ENCODE data around the gene HSD17B8. TPM values are rescaled to one million over a fixed set of nuclear protein-coding genes. Genes with fewer than 3 reads are reported as not detected.

Gene HSD17B8
- total RNA-seq, 1 experiment from 2014 or later, result 22.0 TPM

GRCh38 chr6:33166811-33167210 lies 37.6 kb upstream of the HSD17B8 start:
- DNase-seq (ENCODE audit: low read depth, low spot score), result no peak
- no peak overlapping the region for H3K9ac ChIP-seq (ENCODE audit: low read length)
- no peaks in the 10 kb centered on the region for H3K9me2 ChIP-seq (ENCODE audit: insufficient read depth)
- POLR2A ChIA-PET, result no interaction called here
- TF ChIP-seq EGR1 (IDR thresholded peaks at IDR 0.05; ENCODE audit: low read depth), result no peak
- no peak for TF ChIP-seq MAX (IDR thresholded peaks at IDR 0.05)
- CTCF ChIA-PET, result no interaction called here
- no peaks in the 10 kb centered on the region for H3K79me2 ChIP-seq (ENCODE audit: insufficient read depth, low read length)
- intact Hi-C loops (cut with micrococcal nuclease), result no loop called here
- H3K4me3 ChIP-seq (replicated peaks in 1 of 2; ENCODE audit: low read depth in 1 of 2, low read length in 2 of 2), result no peak overlapping the region
- H3K9me3 ChIP-seq (ENCODE audit: control insufficient read depth in 1 of 2, insufficient read depth in 1 of 2, low read depth in 1 of 2, low read length in 2 of 2), result no peaks in the 10 kb centered on the region
- no peak overlapping the region for H3K4me2 ChIP-seq (ENCODE audit: low read length)
- no peaks in the 10 kb centered on the region for H3K27me3 ChIP-seq (ENCODE audit: insufficient read depth, low read length)
- H3K4me1 ChIP-seq (ENCODE audit: control insufficient read depth in 1 of 2, insufficient read depth in 2 of 2, low read length in 2 of 2), result peaks cover 2 to 11% of the 10 kb centered on the region in 2 experiments; a peak in 3 of 4 replicates
- no TSS peak for BruUV-seq (replicated peaks)
- no peak overlapping the region for H3K27ac ChIP-seq (ENCODE audit: low read depth, low read length)
- RAD21 ChIA-PET (ENCODE audit: low non-redundant PET in 1 of 2, low total read pairs in 2 of 2, uncharacterized antibody in 2 of 2, unreplicated experiment in 2 of 2), result no interaction called here
- no peak for ATAC-seq
- H3K36me3 ChIP-seq (ENCODE audit: control insufficient read depth in 1 of 2, insufficient read depth in 2 of 2, low read length in 2 of 2), result no peaks in the 10 kb centered on the region
- no peak overlapping the region for H2AFZ ChIP-seq (ENCODE audit: low read depth, low read length, poor library complexity, severe bottlenecking)
- H4K20me1 ChIP-seq (ENCODE audit: insufficient read depth), result no peaks in the 10 kb centered on the region

DNA sequence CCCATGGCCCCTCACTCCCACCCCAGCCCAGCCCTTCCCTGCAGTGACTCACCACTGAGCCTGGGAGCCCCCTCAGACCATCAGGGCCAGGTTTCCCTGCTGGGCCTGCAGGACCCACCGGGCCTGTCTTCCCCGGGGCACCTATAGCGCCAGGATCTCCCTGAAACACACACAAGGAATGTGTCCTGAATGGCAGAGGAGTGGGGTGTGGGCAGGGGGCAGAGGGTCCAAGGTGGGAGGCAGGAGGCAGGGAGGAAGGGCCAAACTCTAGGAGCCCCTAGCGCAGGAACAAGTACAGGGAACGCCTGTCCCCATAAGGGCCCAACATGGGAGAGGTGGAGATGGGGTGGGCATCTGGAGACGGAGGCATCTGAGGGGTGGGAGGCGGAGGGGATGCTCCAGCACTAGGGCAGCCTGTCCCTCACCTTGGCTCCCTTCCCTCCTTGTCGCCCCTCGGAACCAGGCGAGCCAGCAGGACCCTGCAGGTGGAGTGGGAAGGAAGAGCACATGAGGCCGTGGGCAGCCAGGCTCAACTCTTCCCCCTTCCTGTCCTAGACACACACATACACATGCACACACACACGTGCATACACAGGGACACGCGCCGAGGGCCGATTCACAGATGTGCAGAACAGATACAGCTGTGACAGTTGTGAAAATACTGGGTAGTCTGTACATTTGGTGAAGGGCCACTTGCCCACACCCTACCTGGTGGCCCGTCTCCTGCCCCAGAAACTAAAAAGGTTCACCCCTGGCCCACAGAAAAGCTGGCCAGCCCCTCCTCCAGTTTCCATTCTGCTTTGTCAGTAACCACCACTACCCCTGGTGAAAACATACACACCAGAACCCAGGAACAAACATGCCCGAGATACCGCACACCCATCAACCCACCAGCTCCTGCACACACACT lies 36.8 kb upstream of the HSD17B8 start:
- CTCF ChIA-PET, result no interaction called here
- Histone ChIP-seq H4K20me1 (ENCODE audit: insufficient read depth) (no peaks in the 10 kb centered on the region), H3K27ac (ENCODE audit: low read depth, low read length) (no peak overlapping the region), H3K36me3 (ENCODE audit: control insufficient read depth in 1 of 2, insufficient read depth in 2 of 2, low read length in 2 of 2) (no peaks in the 10 kb centered on the region), H3K4me2 (ENCODE audit: low read length) (no peak overlapping the region), H3K27me3 (ENCODE audit: insufficient read depth, low read length) (no peaks in the 10 kb centered on the region), H3K9me3 (ENCODE audit: control insufficient read depth in 1 of 2, insufficient read depth in 1 of 2, low read depth in 1 of 2, low read length in 2 of 2) (no peaks in the 10 kb centered on the region), H3K79me2 (ENCODE audit: insufficient read depth, low read length) (no peaks in the 10 kb centered on the region), H2AFZ (ENCODE audit: low read depth, low read length, poor library complexity, severe bottlenecking) (no peak overlapping the region), H3K4me1 (ENCODE audit: control insufficient read depth in 1 of 2, insufficient read depth in 2 of 2, low read length in 2 of 2) (peaks cover 0 to 3% of the 10 kb centered on the region in 2 experiments; a peak in 2 of 4 replicates), H3K9ac (ENCODE audit: low read length) (no peak overlapping the region), H3K4me3 (replicated peaks in 1 of 2; ENCODE audit: low read depth in 1 of 2, low read length in 2 of 2) (no peak overlapping the region), H3K9me2 (ENCODE audit: insufficient read depth) (no peaks in the 10 kb centered on the region)
- ATAC-seq (no peak), DNase-seq (ENCODE audit: low read depth, low spot score) (no peak)
- BruUV-seq (replicated peaks), result no TSS peak
- intact Hi-C loops (cut with micrococcal nuclease), result no loop called here
- POLR2A ChIA-PET, result no interaction called here
- RAD21 ChIA-PET (ENCODE audit: low non-redundant PET in 1 of 2, low total read pairs in 2 of 2, uncharacterized antibody in 2 of 2, unreplicated experiment in 2 of 2), result no interaction called here
- TF ChIP-seq MAX (IDR thresholded peaks at IDR 0.05), result no peak
- TF ChIP-seq, protein P1, sequence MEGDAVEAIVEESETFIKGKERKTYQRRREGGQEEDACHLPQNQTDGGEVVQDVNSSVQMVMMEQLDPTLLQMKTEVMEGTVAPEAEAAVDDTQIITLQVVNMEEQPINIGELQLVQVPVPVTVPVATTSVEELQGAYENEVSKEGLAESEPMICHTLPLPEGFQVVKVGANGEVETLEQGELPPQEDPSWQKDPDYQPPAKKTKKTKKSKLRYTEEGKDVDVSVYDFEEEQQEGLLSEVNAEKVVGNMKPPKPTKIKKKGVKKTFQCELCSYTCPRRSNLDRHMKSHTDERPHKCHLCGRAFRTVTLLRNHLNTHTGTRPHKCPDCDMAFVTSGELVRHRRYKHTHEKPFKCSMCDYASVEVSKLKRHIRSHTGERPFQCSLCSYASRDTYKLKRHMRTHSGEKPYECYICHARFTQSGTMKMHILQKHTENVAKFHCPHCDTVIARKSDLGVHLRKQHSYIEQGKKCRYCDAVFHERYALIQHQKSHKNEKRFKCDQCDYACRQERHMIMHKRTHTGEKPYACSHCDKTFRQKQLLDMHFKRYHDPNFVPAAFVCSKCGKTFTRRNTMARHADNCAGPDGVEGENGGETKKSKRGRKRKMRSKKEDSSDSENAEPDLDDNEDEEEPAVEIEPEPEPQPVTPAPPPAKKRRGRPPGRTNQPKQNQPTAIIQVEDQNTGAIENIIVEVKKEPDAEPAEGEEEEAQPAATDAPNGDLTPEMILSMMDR (IDR thresholded peaks at IDR 0.05 in 2 of 3, conservative IDR thresholded peaks at IDR 0.05 in 1 of 3; ENCODE audit: borderline replicate concordance in 1 of 3, insufficient read depth in 1 of 3, low read depth in 2 of 3, low read length in 2 of 3), result no peak
- no peak for TF ChIP-seq CBX3 (IDR thresholded peaks at IDR 0.05; ENCODE audit: low read depth)
- TF ChIP-seq SIN3A (IDR thresholded peaks at IDR 0.05; ENCODE audit: low read depth), result no peak
- no peak for TF ChIP-seq EZH2 (IDR thresholded peaks at IDR 0.05)
- TF ChIP-seq RAD21 (IDR thresholded peaks at IDR 0.05; ENCODE audit: low read depth), result no peak
- TF ChIP-seq TCF7L2 (IDR thresholded peaks at IDR 0.05; ENCODE audit: borderline replicate concordance, extremely low read depth, insufficient read depth, insufficient read length), result no peak
- TF ChIP-seq EZH2phosphoT487 (IDR thresholded peaks at IDR 0.05; ENCODE audit: borderline replicate concordance), result no peak
- TF ChIP-seq POLR2AphosphoS5 (IDR thresholded peaks at IDR 0.05; ENCODE audit: low read depth, low read length), result no peak
- TF ChIP-seq ZFX (IDR thresholded peaks at IDR 0.05), result no peak
- TF ChIP-seq SP1 (IDR thresholded peaks at IDR 0.05; ENCODE audit: low read depth), result no peak
- no peak for TF ChIP-seq ATF3 (IDR thresholded peaks at IDR 0.05)
- no peak for TF ChIP-seq POLR2A (IDR thresholded peaks at IDR 0.05; ENCODE audit: borderline replicate concordance, extremely low read depth, insufficient read depth, insufficient read length)
- TF ChIP-seq CEBPB (IDR thresholded peaks at IDR 0.05; ENCODE audit: low read depth), result no peak
- no peak for TF ChIP-seq YY1 (IDR thresholded peaks at IDR 0.05; ENCODE audit: extremely low read depth, insufficient replicate concordance, low read depth, low read length)
- TF ChIP-seq FOSL1 (IDR thresholded peaks at IDR 0.05; ENCODE audit: low read depth), result no peak
- TF ChIP-seq JUND (IDR thresholded peaks at IDR 0.05), result no peak

Measured in HCT116 (cell line).